ENCODE data around the gene LRRC1. TPM values are rescaled to one million over a fixed set of nuclear protein-coding genes. Genes with fewer than 3 reads are reported as not detected.

LRRC1 gene
- total and polyA plus RNA-seq, 2 of the 13 experiments (the other 11 are each of a cell fraction or from before 2014, with no cell fraction given), result 15.6 to 27.7 TPM

GRCh38 chr6:53829698-53830221 is 35.0 kb downstream of the LRRC1 start (continued):
- TF ChIP-seq REPIN1 (CRISPR knock-in tag; IDR thresholded peaks at IDR 0.05; ENCODE audit: borderline replicate concordance, low read depth) (peak; percentile 66; the same call in 1 of the 2 replicates), ZSCAN9 (CRISPR knock-in tag; IDR thresholded peaks at IDR 0.05; ENCODE audit: borderline replicate concordance) (no peak), ZNF564 (CRISPR knock-in tag; IDR thresholded peaks at IDR 0.05) (no peak), ZNF460 (CRISPR knock-in tag; IDR thresholded peaks at IDR 0.05; ENCODE audit: borderline replicate concordance) (no peak), PPARG (CRISPR knock-in tag; conservative IDR thresholded peaks at IDR 0.05) (peak; percentile 20; the same call in 1 of the 2 replicates), SMYD3 (CRISPR knock-in tag; IDR thresholded peaks at IDR 0.05) (no peak), ZNF678 (CRISPR knock-in tag; IDR thresholded peaks at IDR 0.05) (no peak), MYNN (CRISPR knock-in tag; IDR thresholded peaks at IDR 0.05; ENCODE audit: low read depth) (no peak), ZSCAN25 (CRISPR knock-in tag; IDR thresholded peaks at IDR 0.05) (no peak), ISX (CRISPR knock-in tag; conservative IDR thresholded peaks at IDR 0.05) (no peak), ISL2 (CRISPR knock-in tag; IDR thresholded peaks at IDR 0.05) (peak; percentile 43; the same call in 1 of the 2 replicates), ZNF230 (CRISPR knock-in tag; IDR thresholded peaks at IDR 0.05) (no peak), CENPT (CRISPR knock-in tag; IDR thresholded peaks at IDR 0.05; ENCODE audit: low read depth) (no peak), ZNF652 (CRISPR knock-in tag; IDR thresholded peaks at IDR 0.05; ENCODE audit: borderline replicate concordance, low read depth) (no peak), MAX (IDR thresholded peaks at IDR 0.05) (no peak), NFIB (CRISPR knock-in tag; IDR thresholded peaks at IDR 0.05; ENCODE audit: borderline replicate concordance) (no peak), GLI4 (CRISPR knock-in tag; IDR thresholded peaks at IDR 0.05; ENCODE audit: borderline replicate concordance) (no peak), ZNF101 (CRISPR knock-in tag; IDR thresholded peaks at IDR 0.05; ENCODE audit: borderline replicate concordance, low read depth) (no peak), ZNF253 (CRISPR knock-in tag; IDR thresholded peaks at IDR 0.05; ENCODE audit: borderline replicate concordance) (no peak), RARA (CRISPR knock-in tag; IDR thresholded peaks at IDR 0.05) (no peak), ZNF34 (CRISPR knock-in tag; IDR thresholded peaks at IDR 0.05; ENCODE audit: borderline replicate concordance) (no peak), ZNF510 (CRISPR knock-in tag; IDR thresholded peaks at IDR 0.05; ENCODE audit: low read depth) (0 out of 2 replicates have a peak, but pooled peaks have one; percentile 68), RCOR2 (CRISPR knock-in tag; IDR thresholded peaks at IDR 0.05) (0 out of 2 replicates have a peak, but pooled peaks have one; percentile 3), ELF3 (CRISPR knock-in tag; IDR thresholded peaks at IDR 0.05) (peak; percentile 94), MBD4 (IDR thresholded peaks at IDR 0.05; ENCODE audit: borderline replicate concordance, low read length) (no peak), ZIK1 (CRISPR knock-in tag; IDR thresholded peaks at IDR 0.05; ENCODE audit: borderline replicate concordance, low read depth) (no peak), DMAP1 (CRISPR knock-in tag; IDR thresholded peaks at IDR 0.05) (peak; percentile 37; the same call in 1 of the 2 replicates), ZNF44 (CRISPR knock-in tag; IDR thresholded peaks at IDR 0.05) (no peak), DNMT1 (CRISPR knock-in tag; IDR thresholded peaks at IDR 0.05) (no peak), FOXP4 (CRISPR knock-in tag; IDR thresholded peaks at IDR 0.05) (peak; percentile 36; the same call in 1 of the 2 replicates)

Data from HepG2 (cell line).